Breast epithelium (tissue), 4 donors: Measurements from ENCODE around the gene MEFV. TPM values are rescaled to one million over a fixed set of nuclear protein-coding genes. Genes with fewer than 3 reads are reported as not detected.

Experiments
- DNase-seq, 2 donors: peaks; one replicate each; pipeline ENCODE4 v3.0.0-alpha.2; 2019; ENCODE audit warnings: low spot score in 2 of 2
- H3K27ac ChIP-seq, 2 donors: fragments of 200-600 bp; sonication (generic) in 1 of 2; one replicate each; pipeline ENCODE4 v1.5.1; 2016 to 2019; ENCODE audit warnings: mild to moderate bottlenecking in 1 of 2
- H3K27me3 ChIP-seq, 2 donors: fragments of 200-600 bp; sonication (generic) in 1 of 2; one replicate each; pipeline versions ENCODE4 v1.5.1 to v1.6.0; 2017 to 2019; ENCODE audit warnings: control low read depth in 1 of 2, mild to moderate bottlenecking in 1 of 2
- H3K36me3 ChIP-seq: fragments of 200-600 bp; one replicate; pipeline ENCODE4 v1.5.1; 2019
- H3K4me1 ChIP-seq, 2 donors: fragments of 200-600 bp; sonication (generic); one replicate each; pipeline ENCODE4 v1.5.1; 2016 to 2019; ENCODE audit warnings: control low read depth in 1 of 2
- H3K4me3 ChIP-seq, 3 donors: fragments of 200-600 bp; sonication (generic); 1 replicate in 2 of 3; 2 replicates in 1 of 3; pipeline ENCODE4 v1.5.1; 2016 to 2019; ENCODE audit warnings: mild to moderate bottlenecking in 3 of 3, moderate library complexity in 2 of 3
- H3K9me3 ChIP-seq, 2 donors: fragments of 200-600 bp; sonication (generic) in 1 of 2; one replicate each; pipeline ENCODE4 v1.5.1; 2016 to 2019; ENCODE audit warnings: control low read depth in 1 of 2
- POLR2A ChIP-seq: fragments of 450-650 bp; IDR thresholded peaks from one replicate; pipeline ENCODE4 v1.6.1; 2016; ENCODE audit warnings: antibody characterized with exemption, mild to moderate bottlenecking, moderate library complexity
- POLR2AphosphoS5 ChIP-seq, 3 donors: sonication (generic); formaldehyde crosslinking; IDR thresholded peaks; one replicate each; pipeline ENCODE4 v1.6.1; 2017; ENCODE audit warnings: antibody characterized with exemption in 3 of 3
- intact Hi-C: fragments of 100-400 bp; cut with DNase I; formaldehyde crosslinking; loops from one replicate; pipeline ENCODE4 v1.15.1; 2023; ENCODE audit warnings: low total_unique reads
- total RNA-seq, 3 donors: library from RNA; depleted of rRNA; stranded (reverse); fragments of >200 nt; gene quantifications; one replicate each; pipeline ENCODE4 v1.1.0, GENCODE V29; 2016
- TF ChIP-seq, protein P1 (sequence below), 3 donors: fragments of 450-650 bp; IDR thresholded peaks; one replicate each; pipeline ENCODE4 v1.5.1; 2016 to 2017; ENCODE audit warnings: antibody characterized with exemption in 3 of 3, mild to moderate bottlenecking in 3 of 3, moderate library complexity in 3 of 3

Gene MEFV
- total RNA-seq, 3 donors from 2014 or later: 0.66 to 5.6 (median 1.8) TPM

DNA sequence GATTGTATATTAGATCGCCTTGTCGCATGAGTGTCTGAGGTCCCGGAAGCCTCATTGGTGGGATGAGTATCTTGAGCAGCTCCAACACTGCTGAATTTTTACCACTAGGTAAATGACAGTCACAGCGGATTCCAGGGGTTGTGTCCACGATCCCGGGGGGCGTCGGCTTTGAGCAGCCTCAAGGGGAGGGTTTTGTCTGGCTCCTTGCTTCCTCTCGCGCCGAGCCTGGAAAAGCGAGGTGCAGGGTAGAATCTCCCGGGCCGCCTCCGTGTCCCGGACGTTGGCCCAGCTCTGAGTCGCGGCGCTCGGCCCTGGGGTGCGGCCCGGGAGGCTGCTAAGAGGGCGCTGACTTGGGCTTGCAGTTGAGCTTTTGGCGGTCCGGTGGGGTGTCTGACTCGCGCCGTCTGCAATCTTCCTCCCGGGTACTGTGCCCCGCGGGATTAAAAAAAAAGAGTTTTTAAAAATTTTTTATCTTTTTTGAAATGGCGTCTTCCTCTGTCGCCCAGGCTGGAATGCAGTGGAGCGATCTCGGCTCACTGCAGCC is 63.9 kb downstream of the MEFV start:
- Histone ChIP-seq H3K4me3 (no peak overlapping the region), H3K27ac (no peak overlapping the region), H3K9me3 (no peaks in the 10 kb centered on the region), H3K36me3 (no peaks in the 10 kb centered on the region), H3K4me1 (peaks cover 0 to 5% of the 10 kb centered on the region in 2 donors), H3K27me3 (peaks cover 17 to 97% of the 10 kb centered on the region in 2 donors)
- no peak for DNase-seq
- no peak for TF ChIP-seq POLR2AphosphoS5 (IDR thresholded peaks at IDR 0.05)
- TF ChIP-seq, protein P1, sequence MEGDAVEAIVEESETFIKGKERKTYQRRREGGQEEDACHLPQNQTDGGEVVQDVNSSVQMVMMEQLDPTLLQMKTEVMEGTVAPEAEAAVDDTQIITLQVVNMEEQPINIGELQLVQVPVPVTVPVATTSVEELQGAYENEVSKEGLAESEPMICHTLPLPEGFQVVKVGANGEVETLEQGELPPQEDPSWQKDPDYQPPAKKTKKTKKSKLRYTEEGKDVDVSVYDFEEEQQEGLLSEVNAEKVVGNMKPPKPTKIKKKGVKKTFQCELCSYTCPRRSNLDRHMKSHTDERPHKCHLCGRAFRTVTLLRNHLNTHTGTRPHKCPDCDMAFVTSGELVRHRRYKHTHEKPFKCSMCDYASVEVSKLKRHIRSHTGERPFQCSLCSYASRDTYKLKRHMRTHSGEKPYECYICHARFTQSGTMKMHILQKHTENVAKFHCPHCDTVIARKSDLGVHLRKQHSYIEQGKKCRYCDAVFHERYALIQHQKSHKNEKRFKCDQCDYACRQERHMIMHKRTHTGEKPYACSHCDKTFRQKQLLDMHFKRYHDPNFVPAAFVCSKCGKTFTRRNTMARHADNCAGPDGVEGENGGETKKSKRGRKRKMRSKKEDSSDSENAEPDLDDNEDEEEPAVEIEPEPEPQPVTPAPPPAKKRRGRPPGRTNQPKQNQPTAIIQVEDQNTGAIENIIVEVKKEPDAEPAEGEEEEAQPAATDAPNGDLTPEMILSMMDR (IDR thresholded peaks at IDR 0.05): no peak
- TF ChIP-seq POLR2A: no peak
- intact Hi-C loops: no loop called here

Other genes with a start within 250 kb of the MEFV start
- gene CLDN9, start 243.7 kb downstream of the MEFV start, total RNA-seq: under 1 TPM in 1 of 3 donors, not detected in 2; 0.15 TPM
- not detected for gene CLDN6, start 238.4 kb downstream of the MEFV start, total RNA-seq
- 10 to 100 TPM in 2 of 3 donors, 1 to 10 TPM in 1; 6.9 to 74.1 (median 36.7) TPM for gene TNFRSF12A, start 236.3 kb downstream of the MEFV start, total RNA-seq
- gene HCFC1R1, start 232.7 kb downstream of the MEFV start, total RNA-seq: 10 to 100 TPM in 2 of 3 donors, 1 to 10 TPM in 1; 8.8 to 26.5 (median 17.3) TPM
- 10 to 100 TPM; 15.5 to 26.1 (median 18.4) TPM for gene THOC6, start 232.6 kb downstream of the MEFV start, total RNA-seq
- 10 to 100 TPM in 2 of 3 donors, not detected in 1; 31.5 to 50.1 TPM for gene BICDL2, start 219.7 kb downstream of the MEFV start, total RNA-seq
- gene MMP25, start 210.1 kb downstream of the MEFV start, total RNA-seq: 1 to 10 TPM in 1 of 3 donors, under 1 TPM in 2; 0.59 to 1.1 (median 0.98) TPM
- gene IL32, start 191.0 kb downstream of the MEFV start, total RNA-seq: 10 to 100 TPM in 2 of 3 donors, 1 to 10 TPM in 1; 9.1 to 17.0 (median 12.0) TPM
- not detected for gene ZSCAN10, start 157.3 kb downstream of the MEFV start, total RNA-seq
- gene ZNF205, start 144.0 kb downstream of the MEFV start, total RNA-seq: 10 to 100 TPM; 12.5 to 18.9 (median 13.4) TPM
- gene ZNF213, start 121.6 kb downstream of the MEFV start, total RNA-seq: 1 to 10 TPM; 4.0 to 5.6 (median 5.6) TPM
- gene OR1F1, start 68.4 kb downstream of the MEFV start, total RNA-seq: not detected
- 10 to 100 TPM in 1 of 3 donors, 1 to 10 TPM in 2; 3.5 to 11.1 (median 9.2) TPM for gene ZNF200, start 21.5 kb downstream of the MEFV start, total RNA-seq
- 10 to 100 TPM; 38.2 to 55.8 (median 47.9) TPM for gene ZNF263, start 26.9 kb upstream of the MEFV start, total RNA-seq
- gene TIGD7, start 48.8 kb upstream of the MEFV start, total RNA-seq: 10 to 100 TPM in 1 of 3 donors, 1 to 10 TPM in 2; 5.2 to 11.4 (median 7.0) TPM
- 10 to 100 TPM; 19.4 to 58.2 (median 37.0) TPM for gene ZNF75A, start 48.9 kb upstream of the MEFV start, total RNA-seq
- gene OR2C1, start 99.3 kb upstream of the MEFV start, total RNA-seq: under 1 TPM in 1 of 3 donors, not detected in 2; 0.29 TPM
- gene ZSCAN32, start 144.4 kb upstream of the MEFV start, total RNA-seq: 10 to 100 TPM; 10.9 to 17.7 (median 12.8) TPM
- gene ZNF174, start 144.6 kb upstream of the MEFV start, total RNA-seq: 10 to 100 TPM in 2 of 3 donors, 1 to 10 TPM in 1; 9.3 to 17.7 (median 12.8) TPM
- 1 to 10 TPM; 2.1 to 3.6 (median 2.8) TPM for gene ZNF597, start 186.9 kb upstream of the MEFV start, total RNA-seq
- gene NAA60, start 187.0 kb upstream of the MEFV start, total RNA-seq: 10 to 100 TPM; 25.4 to 25.9 (median 25.5) TPM
- gene C16orf90, start 238.9 kb upstream of the MEFV start, total RNA-seq: not detected
- 10 to 100 TPM; 20.8 to 27.1 (median 24.6) TPM for gene CLUAP1, start 244.4 kb upstream of the MEFV start, total RNA-seq